ENCODE measurements around the gene PCDH8. TPM values are rescaled to one million over a fixed set of nuclear protein-coding genes. Genes with fewer than 3 reads are reported as not detected.

Gene PCDH8
- total and polyA plus RNA-seq, 7 donors = 0.03 to 0.20 (median 0.06) TPM; not detected in 3

DNA sequence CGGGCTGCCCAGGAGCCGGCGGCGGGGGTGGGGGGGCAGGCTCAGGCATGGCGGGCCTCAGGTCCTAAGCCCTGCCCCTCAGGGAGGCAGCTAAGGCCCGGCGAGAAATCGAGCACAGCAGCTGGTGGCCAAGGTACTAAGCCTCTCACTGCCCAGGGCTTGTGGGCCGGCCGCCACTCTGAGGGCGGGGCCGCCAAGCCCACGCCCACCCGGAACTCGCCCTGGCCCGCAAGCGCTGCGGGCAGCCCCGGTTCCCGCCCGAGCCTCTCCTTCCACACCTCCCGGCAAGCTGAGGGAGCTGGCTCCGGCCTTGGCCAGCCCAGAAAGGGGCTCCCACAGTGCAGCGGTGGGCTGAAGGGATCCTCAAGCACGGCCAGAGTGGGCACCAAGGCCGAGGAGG is 33.1 kb downstream of the PCDH8 start:
- ATAC-seq = no peak
- 96 to 97% (median 97%) methylated on average over 22 to 26 of the region's 26 CpGs for WGBS, 3 donors
- no peak overlapping the region for H3K4me3 ChIP-seq

DNA sequence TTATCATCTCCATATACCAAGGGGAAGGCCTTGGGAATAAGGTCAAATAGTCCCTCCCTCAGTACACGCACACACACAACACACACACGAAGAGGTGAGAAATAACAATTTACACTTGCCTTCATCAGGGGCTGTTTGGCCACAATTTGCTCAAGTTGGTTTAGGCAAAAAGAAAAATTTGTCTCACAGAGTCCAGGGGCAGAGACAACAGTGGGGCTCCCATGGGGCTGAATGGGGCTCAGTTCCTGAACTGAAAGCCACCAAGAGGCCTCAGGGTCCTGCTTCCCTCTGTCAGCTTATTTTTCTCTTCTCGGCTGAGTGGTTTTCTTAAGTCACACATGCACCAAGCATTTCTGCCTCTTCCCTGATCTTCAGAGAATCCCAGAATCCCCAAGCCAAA is 35.5 kb downstream of the PCDH8 start:
- ATAC-seq = no peak
- H3K9me3 ChIP-seq = no peaks in the 10 kb centered on the region
- H3K36me3 ChIP-seq (ENCODE audit: insufficient read depth in 1 of 2, low read depth in 1 of 2) = no peaks in the 10 kb centered on the region
- DNase-seq = no peak
- intact Hi-C loops (cut with DNase I) = no loop called here
- WGBS, 3 donors = 88 to 91% (median 90%) methylated on average over 3 of the region's 3 CpGs
- TF ChIP-seq, protein P1, sequence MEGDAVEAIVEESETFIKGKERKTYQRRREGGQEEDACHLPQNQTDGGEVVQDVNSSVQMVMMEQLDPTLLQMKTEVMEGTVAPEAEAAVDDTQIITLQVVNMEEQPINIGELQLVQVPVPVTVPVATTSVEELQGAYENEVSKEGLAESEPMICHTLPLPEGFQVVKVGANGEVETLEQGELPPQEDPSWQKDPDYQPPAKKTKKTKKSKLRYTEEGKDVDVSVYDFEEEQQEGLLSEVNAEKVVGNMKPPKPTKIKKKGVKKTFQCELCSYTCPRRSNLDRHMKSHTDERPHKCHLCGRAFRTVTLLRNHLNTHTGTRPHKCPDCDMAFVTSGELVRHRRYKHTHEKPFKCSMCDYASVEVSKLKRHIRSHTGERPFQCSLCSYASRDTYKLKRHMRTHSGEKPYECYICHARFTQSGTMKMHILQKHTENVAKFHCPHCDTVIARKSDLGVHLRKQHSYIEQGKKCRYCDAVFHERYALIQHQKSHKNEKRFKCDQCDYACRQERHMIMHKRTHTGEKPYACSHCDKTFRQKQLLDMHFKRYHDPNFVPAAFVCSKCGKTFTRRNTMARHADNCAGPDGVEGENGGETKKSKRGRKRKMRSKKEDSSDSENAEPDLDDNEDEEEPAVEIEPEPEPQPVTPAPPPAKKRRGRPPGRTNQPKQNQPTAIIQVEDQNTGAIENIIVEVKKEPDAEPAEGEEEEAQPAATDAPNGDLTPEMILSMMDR (IDR thresholded peaks at IDR 0.05) = no peak
- H3K4me1 ChIP-seq = no peaks in the 10 kb centered on the region
- no peak overlapping the region for H3K27ac ChIP-seq
- H3K4me3 ChIP-seq = no peak overlapping the region
- no peaks in the 10 kb centered on the region for H3K27me3 ChIP-seq (ENCODE audit: insufficient read depth in 3 of 3, low read length in 2 of 3)

More for the DNA sequence above, 33.1 kb downstream of the PCDH8 start:
- no peak for DNase-seq
- no peaks in the 10 kb centered on the region for H3K27me3 ChIP-seq (ENCODE audit: insufficient read depth in 3 of 3, low read length in 2 of 3)
- no peaks in the 10 kb centered on the region for H3K9me3 ChIP-seq
- no peaks in the 10 kb centered on the region for H3K36me3 ChIP-seq (ENCODE audit: insufficient read depth in 1 of 2, low read depth in 1 of 2)
- TF ChIP-seq, protein P1 (IDR thresholded peaks at IDR 0.05) = no peak
- no peaks in the 10 kb centered on the region for H3K4me1 ChIP-seq
- no peak overlapping the region for H3K27ac ChIP-seq
- intact Hi-C loops (cut with DNase I) = no loop called here

DNA sequence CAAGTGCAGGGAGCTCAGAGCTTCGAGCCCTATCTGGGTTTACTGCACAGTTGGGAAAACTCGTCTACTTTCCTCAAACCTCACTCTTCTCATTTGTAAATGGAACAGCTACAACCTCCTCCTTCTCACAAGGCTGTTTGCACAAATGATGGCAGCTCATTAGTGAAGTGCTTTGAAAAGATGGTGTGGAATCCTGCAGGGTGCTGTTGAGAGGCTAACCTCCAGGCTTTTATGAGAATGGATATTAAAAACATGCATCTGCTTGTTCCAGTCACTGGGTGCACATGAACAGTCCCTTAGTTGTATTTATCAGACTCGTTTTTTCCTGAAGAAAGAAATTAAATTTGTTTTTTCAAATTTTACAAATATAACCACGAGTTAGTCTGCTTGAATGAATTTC is 36.6 kb downstream of the PCDH8 start:
- Histone ChIP-seq H3K27me3 (ENCODE audit: insufficient read depth in 3 of 3, low read length in 2 of 3) (no peaks in the 10 kb centered on the region), H3K9me3 (no peaks in the 10 kb centered on the region), H3K36me3 (ENCODE audit: insufficient read depth in 1 of 2, low read depth in 1 of 2) (no peaks in the 10 kb centered on the region), H3K4me3 (no peak overlapping the region), H3K4me1 (no peaks in the 10 kb centered on the region), H3K27ac (no peak overlapping the region)
- intact Hi-C loops (cut with DNase I) = no loop called here
- no peak for DNase-seq
- WGBS, 3 donors = 70 to 73% (median 73%) methylated on average over 4 of the region's 4 CpGs
- TF ChIP-seq, protein P1 (IDR thresholded peaks at IDR 0.05) = no peak
- no peak for ATAC-seq

DNA sequence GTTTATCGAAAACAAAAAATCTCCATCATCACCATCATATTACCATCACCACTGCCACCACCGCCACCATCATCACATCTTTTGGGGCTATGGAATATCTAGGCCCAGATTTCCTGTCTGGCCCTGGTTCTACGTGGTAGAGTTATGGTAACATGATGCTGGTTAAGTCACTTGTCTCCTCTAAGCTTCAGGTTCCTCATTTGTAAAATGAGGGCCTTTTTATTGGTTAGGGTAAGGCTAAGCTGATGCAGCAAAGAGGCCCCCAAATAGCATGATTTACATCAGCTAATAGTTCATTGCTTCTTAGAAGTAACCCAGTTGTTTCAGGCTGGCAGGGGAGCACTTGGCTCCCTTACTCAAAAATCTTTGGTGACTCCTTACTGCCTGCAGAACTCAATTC is 37.9 kb downstream of the PCDH8 start:
- no peak for DNase-seq
- H3K4me1 ChIP-seq = no peaks in the 10 kb centered on the region
- no peak for ATAC-seq
- intact Hi-C loops (cut with DNase I) = no loop called here
- TF ChIP-seq, protein P1 (IDR thresholded peaks at IDR 0.05) = no peak
- no peaks in the 10 kb centered on the region for H3K36me3 ChIP-seq (ENCODE audit: insufficient read depth in 1 of 2, low read depth in 1 of 2)
- no peaks in the 10 kb centered on the region for H3K9me3 ChIP-seq
- no peak overlapping the region for H3K27ac ChIP-seq
- H3K4me3 ChIP-seq = no peak overlapping the region
- H3K27me3 ChIP-seq (ENCODE audit: insufficient read depth in 3 of 3, low read length in 2 of 3) = no peaks in the 10 kb centered on the region
- WGBS, 3 donors = 71 to 76% (median 72%) methylated on average over 3 of the region's 3 CpGs

DNA sequence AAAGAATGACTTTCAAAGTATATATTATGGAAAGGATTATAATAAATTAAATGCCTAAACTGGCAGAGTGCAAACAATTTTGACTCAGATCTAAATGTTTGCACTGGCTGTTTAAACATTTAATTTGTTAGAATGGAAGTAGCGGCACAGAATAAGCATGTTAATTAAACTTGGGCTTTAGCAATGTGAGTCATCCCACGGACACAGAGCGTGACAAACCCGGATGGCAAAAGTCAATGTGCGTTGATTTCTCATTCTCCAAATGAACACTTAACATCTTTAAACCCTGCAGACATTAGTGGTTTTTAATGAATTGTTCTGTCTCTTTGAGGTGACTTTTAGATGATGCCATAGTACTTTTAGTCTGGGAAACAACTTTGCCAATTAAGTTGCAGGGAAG is 38.4 kb downstream of the PCDH8 start:
- Histone ChIP-seq H3K4me1 (no peaks in the 10 kb centered on the region), H3K27me3 (ENCODE audit: insufficient read depth in 3 of 3, low read length in 2 of 3) (no peaks in the 10 kb centered on the region), H3K9me3 (no peaks in the 10 kb centered on the region), H3K27ac (no peak overlapping the region), H3K36me3 (ENCODE audit: insufficient read depth in 1 of 2, low read depth in 1 of 2) (no peaks in the 10 kb centered on the region), H3K4me3 (no peak overlapping the region)
- intact Hi-C loops (cut with DNase I) = no loop called here
- ATAC-seq (no peak), DNase-seq (no peak)
- 45 to 59% (median 51%) methylated on average over 5 of the region's 5 CpGs for WGBS, 3 donors
- TF ChIP-seq, protein P1 (IDR thresholded peaks at IDR 0.05) = no peak
